GM19455 (cell line): ENCODE measurements around the gene SERPINF2.
"Not testable (repeated sequence)": the region's sequence is repeated elsewhere in the genome, so short reads cannot be mapped to it uniquely, and the experiment has no call there.

Experiments used
- ATAC-seq: cut with Tn5 transposase; IDR thresholded peaks from one replicate; pipeline ENCODE4 v1.9.1; 2021; ENCODE audit not compliant: unreplicated experiment

Gene SERPINF2

GRCh38 chr17:1762233-1762900, 19.7 kb downstream of the SERPINF2 start:
- no peak for ATAC-seq

DNA sequence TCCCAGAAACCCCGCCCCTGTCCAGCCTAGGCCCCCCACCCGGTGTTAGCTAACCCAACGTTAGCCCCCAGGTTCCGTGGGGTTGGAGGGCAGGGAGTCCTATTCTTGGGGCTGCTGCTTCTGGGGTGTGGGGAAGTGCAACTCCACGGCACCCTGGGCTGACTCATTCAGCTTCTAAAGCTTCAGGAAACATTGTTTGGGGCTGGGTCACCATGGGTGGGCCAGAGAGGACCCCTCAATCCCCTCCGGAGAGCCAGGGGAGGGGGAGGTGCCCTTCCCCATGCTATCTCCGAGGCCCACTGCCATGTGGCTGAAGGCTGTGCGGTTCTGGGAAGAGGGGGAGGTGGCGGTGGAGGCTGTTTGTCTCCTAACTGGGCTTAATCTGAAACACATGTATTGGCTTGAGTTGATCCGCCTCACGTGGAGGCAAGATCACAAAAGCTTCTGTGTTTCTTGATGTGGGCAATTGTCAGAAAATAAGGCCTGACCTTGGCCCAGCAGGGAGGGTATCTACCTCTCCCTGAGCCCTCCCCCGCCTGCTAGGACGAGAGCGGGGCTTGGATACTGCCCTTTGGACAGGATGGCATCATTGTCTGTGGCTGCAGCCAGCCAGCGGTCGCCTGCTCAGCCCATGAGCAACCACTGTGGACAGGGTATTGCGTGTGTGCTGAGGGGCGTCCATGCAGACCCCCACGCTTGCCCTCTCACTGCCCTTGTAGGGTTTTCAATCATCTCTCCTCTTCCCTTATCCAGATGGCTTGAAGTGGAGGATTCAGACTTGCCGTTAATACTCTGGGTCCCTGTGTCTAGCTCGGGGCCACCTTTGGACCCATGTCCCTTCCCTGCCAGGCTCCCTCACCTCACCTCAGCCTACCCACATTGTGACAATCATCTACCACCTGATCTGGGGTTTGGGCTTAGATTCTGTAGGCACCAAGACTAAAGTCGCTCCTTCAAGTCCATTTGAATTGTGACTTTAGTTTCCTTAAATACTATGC, 20.5 kb downstream of the SERPINF2 start:
- no peak for ATAC-seq

- no peak for ATAC-seq
These were observed 21.6 kb downstream of the SERPINF2 start for GRCh38 chr17:1764284-1764683.

DNA sequence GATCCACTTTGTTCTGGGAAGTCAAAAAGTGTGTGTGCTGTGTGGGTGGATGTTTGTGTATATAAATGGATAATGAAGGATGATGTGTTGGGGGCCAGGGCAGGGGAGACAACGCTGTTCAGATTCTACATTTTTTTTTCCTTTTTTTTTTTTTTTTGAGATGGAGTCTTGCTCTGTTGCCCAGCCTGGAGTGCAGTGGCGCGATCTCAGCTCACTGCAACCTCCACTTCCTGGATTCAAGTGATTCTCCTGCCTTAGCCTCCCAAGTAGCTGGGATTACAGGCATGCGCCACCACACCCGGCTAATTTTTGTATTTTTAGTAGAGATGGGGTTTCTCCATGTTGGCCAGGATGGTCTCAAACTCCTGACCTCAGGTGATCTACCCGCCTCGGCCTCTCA, 22.0 kb downstream of the SERPINF2 start:
- not testable (repeated sequence) for ATAC-seq

DNA sequence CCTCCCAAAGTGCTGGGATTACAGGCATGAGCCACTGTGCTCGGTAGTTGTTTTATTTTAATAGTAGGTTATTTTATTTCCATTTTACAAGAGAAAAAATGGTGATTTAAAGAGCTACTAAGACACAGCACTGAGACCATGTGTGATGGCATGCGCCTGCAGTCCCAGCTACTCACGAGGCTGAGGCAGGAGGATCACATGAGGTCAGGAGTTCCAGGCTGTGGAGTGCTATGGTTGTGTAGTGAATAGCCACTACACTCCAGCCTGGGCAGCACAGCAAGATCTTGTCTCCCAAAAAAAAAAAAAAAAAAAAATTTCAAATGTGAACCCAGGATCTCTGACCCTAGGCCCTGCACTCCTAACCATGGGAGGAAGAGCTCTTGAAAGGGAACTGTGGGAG, 22.9 kb downstream of the SERPINF2 start:
- ATAC-seq, result no peak

DNA sequence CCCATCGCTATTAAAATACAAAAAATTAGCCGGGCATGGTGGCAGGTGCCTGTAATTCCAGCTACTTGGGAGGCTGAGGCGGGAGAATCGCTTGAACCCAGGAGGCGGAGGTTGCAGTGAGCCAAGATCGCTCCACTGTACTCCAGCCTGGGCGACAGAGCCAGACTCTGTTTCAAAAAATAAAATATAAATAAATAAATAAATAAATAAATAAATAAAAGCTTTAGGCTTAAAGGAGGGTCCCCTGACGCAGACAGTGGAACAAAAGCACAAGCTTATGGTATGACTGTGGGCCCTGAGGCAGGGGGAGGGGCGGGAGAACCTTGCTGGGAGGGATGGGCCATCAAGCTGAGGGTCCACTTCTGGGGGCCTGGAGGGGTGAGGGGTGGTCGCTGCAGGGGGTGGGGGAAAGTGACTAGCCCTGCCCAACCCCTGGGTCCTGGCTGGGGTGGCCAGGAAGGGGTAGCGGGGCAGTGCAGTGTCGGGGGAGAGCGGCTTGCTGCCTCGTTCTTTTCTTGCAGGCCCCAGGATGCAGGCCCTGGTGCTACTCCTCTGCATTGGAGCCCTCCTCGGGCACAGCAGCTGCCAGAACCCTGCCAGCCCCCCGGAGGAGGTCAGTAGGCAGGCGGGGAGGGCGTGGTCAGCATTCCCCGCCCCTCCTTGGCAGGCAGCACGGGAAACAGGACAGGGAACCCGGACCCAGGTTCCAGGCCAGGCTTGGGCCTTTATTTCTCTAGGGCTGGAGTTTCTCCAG, 23.9 kb downstream of the SERPINF2 start:
- no peak for ATAC-seq

- no peak for ATAC-seq
These were observed 24.7 kb downstream of the SERPINF2 start for GRCh38 chr17:1767358-1767757.

DNA sequence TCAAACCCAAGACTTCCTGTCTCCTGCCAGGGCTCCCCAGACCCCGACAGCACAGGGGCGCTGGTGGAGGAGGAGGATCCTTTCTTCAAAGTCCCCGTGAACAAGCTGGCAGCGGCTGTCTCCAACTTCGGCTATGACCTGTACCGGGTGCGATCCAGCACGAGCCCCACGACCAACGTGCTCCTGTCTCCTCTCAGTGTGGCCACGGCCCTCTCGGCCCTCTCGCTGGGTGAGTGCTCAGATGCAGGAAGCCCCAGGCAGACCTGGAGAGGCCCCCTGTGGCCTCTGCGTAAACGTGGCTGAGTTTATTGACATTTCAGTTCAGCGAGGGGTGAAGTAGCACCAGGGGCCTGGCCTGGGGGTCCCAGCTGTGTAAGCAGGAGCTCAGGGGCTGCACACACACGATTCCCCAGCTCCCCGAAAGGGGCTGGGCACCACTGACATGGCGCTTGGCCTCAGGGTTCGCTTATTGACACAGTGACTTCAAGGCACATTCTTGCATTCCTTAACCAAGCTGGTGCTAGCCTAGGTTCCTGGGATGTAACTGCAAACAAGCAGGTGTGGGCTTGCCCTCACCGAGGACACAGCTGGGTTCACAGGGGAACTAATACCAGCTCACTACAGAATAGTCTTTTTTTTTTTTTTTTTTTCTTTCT, 27.3 kb downstream of the SERPINF2 start:
- ATAC-seq, result no peak

DNA sequence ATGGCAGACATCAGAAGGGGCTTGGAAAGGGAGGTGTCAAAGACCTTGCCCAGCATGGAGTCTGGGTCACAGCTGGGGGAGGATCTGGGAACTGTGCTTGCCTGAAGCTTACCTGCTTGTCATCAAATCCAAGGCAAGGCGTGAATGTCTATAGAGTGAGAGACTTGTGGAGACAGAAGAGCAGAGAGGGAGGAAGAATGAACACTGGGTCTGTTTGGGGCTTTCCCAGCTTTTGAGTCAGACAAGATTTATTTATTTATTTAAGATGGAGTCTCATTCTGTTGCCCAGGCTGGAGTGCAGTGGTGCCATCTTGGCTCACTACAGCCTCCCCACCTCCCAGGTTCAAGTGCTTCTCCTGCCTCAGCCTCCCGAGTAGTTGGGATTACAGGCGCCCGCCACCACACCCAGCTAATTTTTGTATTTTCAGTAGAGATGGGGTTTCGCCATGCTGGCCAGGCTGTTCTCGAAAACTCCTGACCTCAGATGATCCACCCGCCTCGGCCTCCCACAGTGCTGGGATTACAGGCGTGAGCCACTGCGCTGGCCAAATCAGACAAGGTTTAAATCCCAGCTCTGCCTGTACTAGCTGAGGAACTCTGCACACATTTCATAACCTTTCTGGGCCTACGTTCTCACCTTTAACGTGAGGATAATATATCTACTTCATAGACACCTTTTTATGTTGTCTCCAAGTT, 30.5 kb downstream of the SERPINF2 start:
- not testable (repeated sequence) for ATAC-seq

GRCh38 chr17:1773696-1774181, 31.1 kb downstream of the SERPINF2 start:
- no peak for ATAC-seq

DNA sequence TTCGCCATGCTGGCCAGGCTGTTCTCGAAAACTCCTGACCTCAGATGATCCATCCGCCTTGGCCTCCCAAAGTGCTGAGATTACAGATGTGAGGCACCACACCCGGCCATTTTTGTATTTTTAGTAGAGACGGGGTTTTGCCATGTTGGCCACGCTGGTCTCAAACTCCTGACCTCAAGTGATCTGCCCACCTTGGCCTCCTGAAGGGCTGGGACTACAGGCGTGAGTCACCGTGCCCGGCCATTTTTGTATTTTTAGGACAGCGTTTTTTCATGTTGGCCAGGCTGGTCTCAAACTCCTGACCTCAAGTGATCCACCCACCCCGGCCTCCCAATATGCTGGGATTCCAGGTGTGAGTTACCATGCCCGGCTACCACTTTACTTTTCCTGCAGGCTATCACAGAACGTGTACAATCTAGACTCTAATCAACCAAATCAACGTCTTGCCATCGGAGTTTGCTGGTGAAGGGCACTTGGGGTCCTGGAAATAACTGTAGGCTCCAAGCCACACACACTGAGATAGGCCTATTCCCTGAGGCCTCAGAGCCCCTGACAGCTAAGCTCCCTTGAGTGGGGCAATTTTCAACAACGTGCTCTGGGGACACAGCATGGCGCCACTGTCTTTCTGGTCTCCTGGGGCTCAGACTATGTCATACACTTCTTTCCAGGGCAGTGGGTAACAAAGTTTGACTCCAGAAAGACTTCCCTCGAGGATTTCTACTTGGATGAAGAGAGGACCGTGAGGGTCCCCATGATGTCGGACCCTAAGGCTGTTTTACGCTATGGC, 31.9 kb downstream of the SERPINF2 start:
- no peak for ATAC-seq

- ATAC-seq, result no peak
These were observed 33.7 kb downstream of the SERPINF2 start for GRCh38 chr17:1776328-1776727.

DNA sequence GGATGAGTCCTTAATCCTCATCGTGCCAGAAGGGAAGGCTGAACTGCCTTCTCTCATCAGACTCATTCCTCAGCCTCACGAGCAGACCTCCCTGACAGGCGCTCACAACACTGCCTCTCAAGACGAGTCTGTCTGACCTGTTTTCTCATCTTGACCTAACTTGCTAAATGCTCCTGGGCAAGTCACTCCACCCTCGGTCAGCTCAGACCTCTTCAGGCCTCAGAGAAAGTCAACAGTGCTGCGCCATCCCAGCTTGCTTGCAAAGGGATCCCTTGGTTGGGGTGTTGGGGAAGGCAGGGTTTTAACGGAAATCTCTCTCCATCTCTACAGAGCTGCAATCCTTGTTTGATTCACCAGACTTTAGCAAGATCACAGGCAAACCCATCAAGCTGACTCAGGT, 34.2 kb downstream of the SERPINF2 start:
- ATAC-seq, result no peak

- ATAC-seq, result no peak
These were observed 37.0 kb downstream of the SERPINF2 start for GRCh38 chr17:1779571-1780131.

DNA sequence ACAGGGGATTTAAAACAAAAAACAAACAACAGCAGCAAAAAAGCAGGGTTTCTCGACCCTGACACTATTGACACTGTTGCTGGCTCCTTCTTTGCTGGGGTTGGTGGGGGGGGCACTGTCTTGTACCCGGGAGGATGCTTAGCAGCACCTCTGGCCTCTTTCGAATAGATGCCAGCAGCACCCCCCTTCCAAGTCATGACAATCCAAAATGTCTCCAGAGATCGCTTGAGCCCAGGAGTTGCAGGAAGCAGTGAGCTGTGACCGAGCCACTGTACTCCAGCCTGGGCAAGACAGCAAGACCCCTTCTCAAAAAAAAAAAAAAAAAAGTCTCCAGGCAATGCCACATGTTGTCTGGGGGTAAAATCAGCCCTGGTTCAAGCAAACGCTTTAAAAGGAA, 39.5 kb downstream of the SERPINF2 start:
- no peak for ATAC-seq

- no peak for ATAC-seq
These were observed 40.6 kb downstream of the SERPINF2 start for GRCh38 chr17:1783271-1783670.

- no peak for ATAC-seq
These were observed 41.4 kb downstream of the SERPINF2 start for GRCh38 chr17:1783834-1784611.

- no peak for ATAC-seq
These were observed 43.3 kb downstream of the SERPINF2 start for GRCh38 chr17:1785930-1786329.
